ENCODE data around the gene SINHCAF. TPM values are rescaled to one million over a fixed set of nuclear protein-coding genes. Genes with fewer than 3 reads are reported as not detected.

The SINHCAF gene
- total and polyA plus RNA-seq, 2 of the 8 experiments (the other 6 are each of a cell fraction or from before 2014, with no cell fraction given), result 138 to 576 TPM

- 0 out of 2 replicates have a peak overlapping the region, but pooled peaks have one; percentile 4 for H2BK12ac ChIP-seq (ENCODE audit: low read depth, low read length)
- no peak overlapping the region for H2BK5ac ChIP-seq (ENCODE audit: low read depth, low read length)
- peaks cover 0 to 18% (median 5%) of the 10 kb centered on the region in 4 experiments; a peak in 4 of 7 replicates for H3K4me1 ChIP-seq (replicated peaks in 1 of 4; ENCODE audit: control insufficient read depth in 3 of 4, insufficient read depth in 4 of 4, low read length in 3 of 4)
- no peak overlapping the region for H3K4me3 ChIP-seq (ENCODE audit: extremely low read depth in 1 of 4, insufficient read depth in 2 of 4, low read depth in 3 of 4, low read length in 4 of 4)
- H3K56ac ChIP-seq (replicated peaks; ENCODE audit: insufficient read length, low read depth, low read length), result no peak overlapping the region
- ChIA-PET POLR2A (ENCODE audit: partially characterized antibody) (interaction anchor here (0.6 to 7.6 kb wide), 5 partner anchors 9 to 44 kb away, joined by 3 to 68 read pairs (median 22); partner anchors contain the start of gene SINHCAF), CTCF (ENCODE audit: partially characterized antibody) (interaction anchor here (0.9 to 1.2 kb wide), 5 partner anchors 15 to 303 kb away, joined by 3 to 4 read pairs (median 3); no protein-coding TSS in a partner anchor)
- no peak overlapping the region for H2BK15ac ChIP-seq (ENCODE audit: low read length)
- DNase-seq (ENCODE audit: low read depth in 1 of 2, low spot score in 2 of 2), result no peak
- H4K8ac ChIP-seq (ENCODE audit: extremely low read depth, insufficient read depth, low read length), result no peak overlapping the region
- no peak overlapping the region for H4K91ac ChIP-seq (replicated peaks; ENCODE audit: insufficient read length, low read length)
- H3K27me3 ChIP-seq (replicated peaks in 1 of 4; ENCODE audit: control insufficient read depth in 3 of 4, extremely low read depth in 1 of 4, insufficient read depth in 3 of 4, low read length in 3 of 4), result no peaks in the 10 kb centered on the region
- H3K79me1 ChIP-seq (ENCODE audit: low read depth, low read length), result no peaks in the 10 kb centered on the region
- no peak for FAIRE-seq
- H3K18ac ChIP-seq (ENCODE audit: extremely low read depth, low read length), result no peak overlapping the region
- no peak overlapping the region for H3K27ac ChIP-seq (ENCODE audit: low read depth, low read length)
- WGBS, 2 experiments (ENCODE audit: extremely low coverage in 1 of 2, insufficient coverage in 1 of 2, insufficient read length in 1 of 2, insufficient replicate concordance in 2 of 2, low coverage in 1 of 2, low lambda C conversion rate in 2 of 2, missing lambda C conversion rate in 1 of 2), result 92% methylated on average over 1 of the region's 1 CpG; no CpG with 5 or more reads in 1 of the 2 experiments
- H3K14ac ChIP-seq (ENCODE audit: insufficient read length), result no peak overlapping the region
- no peak overlapping the region for H2AFZ ChIP-seq (ENCODE audit: low read length)
- H2BK120ac ChIP-seq (replicated peaks; ENCODE audit: low read depth, low read length), result no peak overlapping the region
- H3K23ac ChIP-seq (ENCODE audit: insufficient read length), result no peak overlapping the region
- no peaks in the 10 kb centered on the region for H3K9me3 ChIP-seq (ENCODE audit: insufficient read depth in 2 of 2, low read depth in 1 of 2, low read length in 1 of 2)
- no peak overlapping the region for H3K9ac ChIP-seq (replicated peaks in 1 of 4; ENCODE audit: extremely low read depth in 1 of 4, low read depth in 3 of 4, low read length in 3 of 4)
- no peak overlapping the region for H2BK20ac ChIP-seq (ENCODE audit: low read length)
- H2AK5ac ChIP-seq (ENCODE audit: low read depth, low read length), result no peak overlapping the region
- no peaks in the 10 kb centered on the region for H3K23me2 ChIP-seq (ENCODE audit: low read depth, low read length)
- no peaks in the 10 kb centered on the region for H3K79me2 ChIP-seq (ENCODE audit: control insufficient read depth in 1 of 2, insufficient read depth in 2 of 2, low read length in 2 of 2)
- no peaks in the 10 kb centered on the region for H4K20me1 ChIP-seq (replicated peaks in 1 of 2; ENCODE audit: control insufficient read depth in 1 of 2, insufficient read depth in 2 of 2, low read length in 2 of 2)
- no peak overlapping the region for H3K4ac ChIP-seq (replicated peaks; ENCODE audit: insufficient read length, low read depth, low read length)
- no peaks in the 10 kb centered on the region for H3K36me3 ChIP-seq (ENCODE audit: control insufficient read depth in 2 of 4, insufficient read depth in 4 of 4, low read length in 3 of 4)
- no peak overlapping the region for H3K4me2 ChIP-seq (ENCODE audit: insufficient read depth in 1 of 2, low read depth in 2 of 2, low read length in 2 of 2)
- no peak for TF ChIP-seq CHD2 (IDR thresholded peaks at IDR 0.05; ENCODE audit: low read length)
- H4K5ac ChIP-seq (ENCODE audit: insufficient read length, low read depth, low read length), result no peak overlapping the region
Observed at GRCh38 chr12:31342286-31342685, 16.3 kb upstream of the SINHCAF start.
